Neural cell (in vitro differentiated cells): ENCODE data around the gene ABCC3. TPM values are rescaled to one million over a fixed set of nuclear protein-coding genes. Genes with fewer than 3 reads are reported as not detected.

ENCODE experiments used
- H2AFZ ChIP-seq: fragments of 200-600, 300-800 bp; sonication (generic), shearing (Covaris generic); 2 replicates; pipeline ENCODE4 v1.6.0; 2014; ENCODE audit warnings: low read depth, mild to moderate bottlenecking, antibody characterized with exemption, low read length, moderate library complexity
- H3F3A ChIP-seq: fragments of 200-600 bp; shearing (Covaris generic); 2 replicates; pipeline ENCODE4 v1.6.1; 2016; ENCODE audit warnings: mild to moderate bottlenecking, moderate library complexity, mixed read lengths, antibody characterized with exemption, low read length; ENCODE audit not compliant: insufficient read depth, poor library complexity, severe bottlenecking
- H3K27ac ChIP-seq: fragments of 200-600, 300-800 bp; sonication (generic), shearing (Covaris generic); 2 replicates; pipeline ENCODE4 v1.5.1; 2014; ENCODE audit warnings: mild to moderate bottlenecking, low read length, moderate library complexity
- H3K27me3 ChIP-seq: fragments of 300-800, 200-600 bp; sonication (generic), shearing (Covaris generic); 2 replicates; pipeline ENCODE4 v1.6.0; 2014; ENCODE audit warnings: mild to moderate bottlenecking, low read depth, low read length, moderate library complexity; ENCODE audit not compliant: insufficient read depth
- H3K36me3 ChIP-seq: fragments of 300-800, 200-600 bp; sonication (generic), shearing (Covaris generic); 2 replicates; pipeline ENCODE4 v1.5.1; 2014; ENCODE audit warnings: mild to moderate bottlenecking, antibody characterized with exemption, low read length, moderate library complexity; ENCODE audit not compliant: insufficient read depth
- H3K4me2 ChIP-seq: fragments of 300-800, 200-600 bp; sonication (generic), shearing (Covaris generic); 2 replicates; pipeline ENCODE4 v1.6.0; 2014; ENCODE audit warnings: mild to moderate bottlenecking, low read length
- H3K4me3 ChIP-seq: fragments of 300-800, 200-600 bp; sonication (generic), shearing (Covaris generic); 2 replicates; pipeline ENCODE4 v1.5.1; 2014; ENCODE audit warnings: mild to moderate bottlenecking, low read length, moderate library complexity
- H3K79me2 ChIP-seq: fragments of 200-600 bp; shearing (Covaris generic); replicated peaks from 2 replicates; pipeline ENCODE4 v1.6.0; 2014; ENCODE audit warnings: mild to moderate bottlenecking, low read length, moderate library complexity; ENCODE audit not compliant: insufficient read depth
- H3K9ac ChIP-seq: fragments of 300-800, 200-600 bp; sonication (generic), shearing (Covaris generic); 2 replicates; pipeline ENCODE4 v1.6.1; 2016; ENCODE audit warnings: mild to moderate bottlenecking, low read length, mixed read lengths
- H3K9me2 ChIP-seq: fragments of 200-600 bp; shearing (Covaris generic); 2 replicates; pipeline ENCODE4 v1.6.1; 2016; ENCODE audit warnings: mild to moderate bottlenecking, low read length, mixed read lengths; ENCODE audit not compliant: insufficient read depth
- H3K9me3 ChIP-seq: fragments of 200-600, 300-800 bp; sonication (generic), shearing (Covaris generic); 2 replicates; pipeline ENCODE4 v1.6.1; 2016; ENCODE audit warnings: mild to moderate bottlenecking, mixed run types, low read length, moderate library complexity, mixed read lengths
- H4K20me1 ChIP-seq: fragments of 200-600 bp; shearing (Covaris generic); 2 replicates; pipeline ENCODE4 v1.6.1; 2016; ENCODE audit warnings: mild to moderate bottlenecking, mixed run types; ENCODE audit not compliant: insufficient read depth
- CTCF ChIP-seq: fragments of 450-650 bp; IDR thresholded peaks from 2 replicates; pipeline ENCODE4 v1.5.1; 2014; ENCODE audit warnings: antibody characterized with exemption, mild to moderate bottlenecking, moderate library complexity; ENCODE audit not compliant: poor library complexity, severe bottlenecking
- EP300 ChIP-seq: fragments of 450-650 bp; conservative IDR thresholded peaks from 2 replicates; pipeline ENCODE4 v1.6.1; 2014; ENCODE audit warnings: antibody characterized with exemption, mild to moderate bottlenecking, moderate library complexity; ENCODE audit not compliant: poor library complexity, severe bottlenecking
- EZH2 ChIP-seq: fragments of 200-600, 300-800 bp; shearing (Covaris generic), sonication (generic); IDR thresholded peaks from 2 replicates; pipeline ENCODE4 v1.6.1; 2014; ENCODE audit warnings: antibody characterized with exemption, low read length, borderline replicate concordance, mild to moderate bottlenecking; ENCODE audit not compliant: insufficient read depth, poor library complexity, severe bottlenecking
- MXI1 ChIP-seq: fragments of 450-650 bp; conservative IDR thresholded peaks from 2 replicates; pipeline ENCODE4 v1.6.1; 2014; ENCODE audit warnings: antibody characterized with exemption, mild to moderate bottlenecking; ENCODE audit not compliant: poor library complexity, severe bottlenecking
- POLR2AphosphoS5 ChIP-seq: IDR thresholded peaks from 2 replicates; pipeline ENCODE4 v1.6.1; 2012
- RAD21 ChIP-seq: fragments of 450-650 bp; conservative IDR thresholded peaks from 2 replicates; pipeline ENCODE4 v1.6.1; 2014; ENCODE audit warnings: antibody characterized with exemption, mild to moderate bottlenecking, moderate library complexity
- REST ChIP-seq: IDR thresholded peaks from 2 replicates; pipeline ENCODE4 v1.6.1; 2012; ENCODE audit warnings: borderline replicate concordance
- SMC3 ChIP-seq: fragments of 450-650 bp; conservative IDR thresholded peaks from 2 replicates; pipeline ENCODE4 v1.6.1; 2014; ENCODE audit warnings: antibody characterized with exemption, mild to moderate bottlenecking, moderate library complexity; ENCODE audit not compliant: poor library complexity
- TAF1 ChIP-seq: IDR thresholded peaks from 2 replicates; pipeline ENCODE4 v1.6.1; 2012; ENCODE audit warnings: low read depth
- polyA plus RNA-seq: library from polyadenylated mRNA; depleted of rRNA; stranded (reverse); fragments of >200 nt; gene quantifications from 2 replicates; pipeline ENCODE4 v1.2.3, GENCODE V29; 2014

Gene ABCC3
- polyA plus RNA-seq, 1 donor from 2014 or later = not detected

GRCh38 chr17:50587571-50587970 is 47.1 kb upstream of the ABCC3 start:
- Histone ChIP-seq H3K9me2 (no peaks in the 10 kb centered on the region), H3K4me2 (no peak overlapping the region), H3K9ac (no peak overlapping the region), H3K27me3 (no peaks in the 10 kb centered on the region), H3F3A (no peaks in the 10 kb centered on the region), H3K4me3 (no peak overlapping the region), H3K27ac (no peak overlapping the region), H3K36me3 (no peaks in the 10 kb centered on the region), H4K20me1 (no peaks in the 10 kb centered on the region), H3K79me2 (no peaks in the 10 kb centered on the region), H2AFZ (no peak overlapping the region), H3K9me3 (no peaks in the 10 kb centered on the region)
- TF ChIP-seq RAD21 (no peak), MXI1 (no peak), EP300 (no peak), SMC3 (no peak), EZH2 (no peak), TAF1 (no peak), REST (no peak), CTCF (no peak), POLR2AphosphoS5 (no peak)

GRCh38 chr17:50588391-50589049 is 46.2 kb upstream of the ABCC3 start:
- H2AFZ ChIP-seq = no peak overlapping the region
- no peaks in the 10 kb centered on the region for H3K9me2 ChIP-seq
- H3K27ac ChIP-seq = no peak overlapping the region
- no peak for TF ChIP-seq REST
- TF ChIP-seq CTCF = no peak
- no peak for TF ChIP-seq TAF1
- TF ChIP-seq RAD21 = no peak
- TF ChIP-seq SMC3 = no peak
- TF ChIP-seq EZH2 = no peak
- no peak for TF ChIP-seq EP300
- H3K27me3 ChIP-seq = no peaks in the 10 kb centered on the region
- H3K4me3 ChIP-seq = no peak overlapping the region
- H4K20me1 ChIP-seq = no peaks in the 10 kb centered on the region
- H3K79me2 ChIP-seq = no peaks in the 10 kb centered on the region
- H3K36me3 ChIP-seq = no peaks in the 10 kb centered on the region
- no peak overlapping the region for H3K9ac ChIP-seq
- no peak overlapping the region for H3K4me2 ChIP-seq
- no peaks in the 10 kb centered on the region for H3F3A ChIP-seq
- no peaks in the 10 kb centered on the region for H3K9me3 ChIP-seq
